ENCODE measurements around the gene TMEM43.
A peak's percentile ranks its signal among the peaks of the same experiment; 100 is the strongest.
"Not testable (repeated sequence)": the region's sequence is repeated elsewhere in the genome, so short reads cannot be mapped to it uniquely, and the experiment has no call there.

The TMEM43 gene, protein sequence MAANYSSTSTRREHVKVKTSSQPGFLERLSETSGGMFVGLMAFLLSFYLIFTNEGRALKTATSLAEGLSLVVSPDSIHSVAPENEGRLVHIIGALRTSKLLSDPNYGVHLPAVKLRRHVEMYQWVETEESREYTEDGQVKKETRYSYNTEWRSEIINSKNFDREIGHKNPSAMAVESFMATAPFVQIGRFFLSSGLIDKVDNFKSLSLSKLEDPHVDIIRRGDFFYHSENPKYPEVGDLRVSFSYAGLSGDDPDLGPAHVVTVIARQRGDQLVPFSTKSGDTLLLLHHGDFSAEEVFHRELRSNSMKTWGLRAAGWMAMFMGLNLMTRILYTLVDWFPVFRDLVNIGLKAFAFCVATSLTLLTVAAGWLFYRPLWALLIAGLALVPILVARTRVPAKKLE

DNA sequence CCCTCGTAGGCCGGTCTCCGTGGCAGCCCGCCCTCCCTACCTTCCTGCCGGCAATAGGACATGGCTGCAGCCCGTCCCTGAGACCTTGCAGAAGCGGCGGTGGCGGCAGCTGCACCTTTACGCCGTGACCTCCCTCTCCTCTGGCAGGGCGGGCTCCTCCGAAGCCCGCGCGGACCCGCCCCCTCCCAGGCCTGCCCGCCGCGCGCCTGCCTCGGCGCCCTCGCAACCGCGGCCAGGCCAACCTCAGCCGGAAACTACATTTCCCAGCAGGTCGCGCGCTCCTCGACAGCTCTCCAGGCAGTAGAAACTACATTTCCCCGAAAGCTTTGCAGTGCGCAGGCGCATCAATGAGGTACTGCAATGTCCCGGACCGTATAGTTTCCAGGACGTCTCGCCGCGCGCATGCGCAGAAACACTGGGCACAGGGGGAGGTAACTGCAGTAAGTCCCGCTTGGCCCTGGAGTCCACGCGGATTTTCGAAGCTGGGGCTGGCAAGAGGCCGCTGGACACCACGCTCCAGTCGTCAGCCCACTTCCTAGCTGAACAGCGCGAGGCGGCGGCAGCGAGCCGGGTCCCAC is at the start of gene TMEM43, which contains the start of gene CHCHD4:
Gene TMEM43, plus strand, starts transcription at position 438 of the 578 bp plus-strand sequence. CDS start 142 bp downstream, outside the sequence.
Gene CHCHD4, minus strand, starts transcription at position 256 of the 578 bp plus-strand sequence. Its CDS starts 194 bp downstream, at position 62.
- DNase-seq, result peak; percentile 61

DNA sequence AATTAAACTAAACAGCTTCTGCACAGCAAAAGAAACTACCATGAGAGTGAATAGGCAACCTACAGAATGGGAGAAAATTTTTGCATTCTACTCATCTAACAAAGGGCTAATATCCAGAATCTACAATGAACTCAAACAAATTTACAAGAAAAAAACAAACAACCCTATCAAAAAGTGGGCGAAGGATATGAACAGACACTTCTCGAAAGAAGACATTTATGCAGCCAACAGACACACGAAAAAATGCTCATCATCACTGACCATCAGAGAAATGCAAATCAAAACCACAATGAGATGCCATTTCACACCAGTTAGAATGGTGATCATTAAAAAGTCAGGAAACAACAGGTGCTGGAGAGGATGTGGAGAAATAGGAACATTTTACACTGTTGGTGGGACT is 49.6 kb upstream of the TMEM43 start:
- not testable (repeated sequence) for DNase-seq

DNA sequence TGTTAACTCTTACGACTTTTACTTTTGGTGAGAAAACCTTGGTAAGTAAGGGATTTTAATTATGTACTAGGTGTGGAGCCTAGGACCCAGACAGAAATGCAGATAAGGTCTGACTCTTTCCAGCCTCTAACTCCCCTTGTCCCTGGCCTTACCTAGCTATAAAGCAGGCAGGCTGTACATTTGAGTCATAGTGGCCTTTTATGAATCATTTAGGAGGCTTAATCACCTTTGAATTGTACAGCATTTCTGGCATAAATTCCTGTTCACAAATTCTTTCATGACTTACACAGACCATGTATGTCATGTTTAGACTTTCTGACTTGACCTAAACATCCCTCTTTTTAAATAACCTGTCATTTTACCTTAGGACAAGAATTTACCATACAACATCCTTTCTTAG is 47.5 kb upstream of the TMEM43 start:
- DNase-seq, result no peak

DNA sequence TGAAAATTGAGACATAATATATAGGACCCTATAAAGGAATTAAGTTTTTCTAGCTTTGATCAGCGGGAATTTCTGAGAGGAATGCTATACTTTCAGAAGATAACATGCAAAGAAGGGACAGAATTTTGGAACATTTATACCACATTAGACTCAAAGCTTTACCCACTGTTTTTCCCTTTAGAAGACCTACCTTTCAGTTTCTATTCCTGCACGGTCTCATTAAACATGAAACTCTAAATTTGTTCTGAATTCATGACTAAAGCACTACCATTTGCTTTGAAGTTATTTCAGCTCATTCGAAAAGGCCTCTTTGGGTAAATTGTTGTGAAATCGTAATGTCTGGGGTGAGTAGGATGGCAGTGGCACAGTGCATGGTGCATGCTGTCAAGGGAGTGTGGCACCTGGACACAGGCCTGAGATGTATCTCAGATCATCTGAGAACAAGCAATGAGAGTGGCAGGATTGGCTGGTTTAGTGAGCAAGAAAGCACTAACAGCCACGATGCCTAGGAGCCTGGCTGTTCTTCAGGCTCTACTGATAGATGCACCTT is 42.7 kb upstream of the TMEM43 start:
- DNase-seq, result no peak

DNA sequence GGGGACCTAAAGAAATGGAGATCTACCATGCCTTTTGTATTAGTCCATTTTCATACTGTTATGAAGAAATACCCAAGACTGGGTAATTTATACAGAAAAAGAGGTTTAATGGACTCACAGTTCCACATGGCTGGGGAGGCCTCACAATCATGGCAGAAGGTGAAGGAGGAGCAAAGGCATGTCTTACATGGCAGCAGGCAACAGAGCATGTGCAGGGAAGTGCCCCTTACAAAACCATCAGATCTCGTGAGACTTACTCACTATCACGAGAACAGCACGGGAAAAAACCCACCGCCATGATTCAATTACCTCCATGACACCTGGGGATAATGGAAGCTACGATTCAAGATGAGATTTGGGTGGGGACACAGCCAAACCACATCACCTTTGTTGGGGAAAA is 37.4 kb upstream of the TMEM43 start:
- not testable (repeated sequence) for DNase-seq

DNA sequence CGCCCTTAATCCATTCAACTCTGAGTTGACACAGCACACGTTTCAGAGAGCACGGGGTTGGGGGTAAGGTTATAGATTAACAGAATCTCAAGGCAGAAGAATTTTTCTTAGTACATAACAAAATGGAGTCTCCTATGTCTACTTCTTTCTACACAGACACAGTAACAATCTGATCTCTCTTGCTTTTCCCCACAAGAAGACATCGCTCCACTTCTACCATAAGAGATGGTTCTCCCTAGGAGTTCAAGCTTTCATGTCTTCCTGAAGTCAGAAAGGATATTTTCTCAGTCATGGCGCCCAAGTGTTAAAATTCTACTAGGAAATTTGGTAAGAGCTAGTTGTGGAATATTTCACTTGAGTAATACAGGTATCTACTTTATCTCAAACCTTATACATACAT is 32.9 kb upstream of the TMEM43 start:
- not testable (repeated sequence) for DNase-seq

DNA sequence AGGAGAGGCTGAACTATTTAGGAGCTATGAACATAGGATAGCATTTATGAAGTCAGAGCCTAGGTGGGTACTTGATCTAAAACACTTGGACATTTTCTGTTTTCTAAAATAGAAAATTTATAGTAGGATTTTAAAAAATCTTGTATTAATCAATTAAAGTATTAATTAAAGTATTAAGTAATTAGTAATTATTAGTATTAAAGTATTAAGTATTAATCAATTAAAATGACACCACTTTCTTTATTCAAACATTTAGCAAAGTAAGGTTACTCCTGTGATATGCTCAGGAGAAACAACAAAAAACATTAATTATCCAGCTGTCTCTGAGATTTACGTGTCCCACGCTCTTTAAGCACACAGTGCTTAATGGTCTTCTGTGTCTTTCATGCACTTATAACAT is 32.4 kb upstream of the TMEM43 start:
- DNase-seq, result no peak

DNA sequence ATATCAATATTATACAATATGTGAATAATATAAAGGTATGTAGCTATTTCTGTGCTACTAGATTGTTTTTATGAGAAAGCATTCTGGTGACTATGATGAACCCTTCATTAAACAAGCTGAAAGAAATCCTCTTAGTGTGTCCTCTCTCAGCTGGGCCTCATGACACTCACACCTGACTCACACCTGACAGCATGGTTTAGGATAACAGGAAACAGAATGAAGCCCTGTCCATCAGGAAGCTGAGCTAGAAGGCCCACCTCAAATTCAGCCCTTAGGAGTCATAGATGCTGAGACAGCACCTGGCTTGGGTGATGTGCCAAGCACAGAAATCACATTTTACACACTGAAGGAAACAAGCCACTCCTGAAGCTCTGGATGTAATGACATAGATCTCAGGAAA is 31.0 kb upstream of the TMEM43 start:
- no peak for DNase-seq

DNA sequence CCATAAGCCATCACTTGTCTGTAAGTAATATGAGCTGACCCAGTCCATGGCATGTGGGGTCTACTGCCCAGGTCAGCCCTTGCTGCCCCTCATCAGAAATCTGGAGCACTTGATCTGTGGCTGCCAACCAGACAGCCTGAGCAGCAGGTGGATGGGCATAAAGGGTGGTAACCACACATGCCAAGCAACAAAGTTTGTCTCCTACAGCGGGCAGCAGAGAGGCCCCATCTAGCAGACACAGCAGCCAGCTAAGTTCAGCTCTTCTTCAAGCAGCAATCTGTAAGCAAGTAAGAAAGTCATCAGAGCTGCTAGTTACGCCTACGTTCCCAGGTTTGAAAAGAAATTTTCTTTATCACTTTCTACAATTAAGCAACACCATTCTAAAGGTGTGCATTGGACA is 28.1 kb upstream of the TMEM43 start:
- no peak for DNase-seq

DNA sequence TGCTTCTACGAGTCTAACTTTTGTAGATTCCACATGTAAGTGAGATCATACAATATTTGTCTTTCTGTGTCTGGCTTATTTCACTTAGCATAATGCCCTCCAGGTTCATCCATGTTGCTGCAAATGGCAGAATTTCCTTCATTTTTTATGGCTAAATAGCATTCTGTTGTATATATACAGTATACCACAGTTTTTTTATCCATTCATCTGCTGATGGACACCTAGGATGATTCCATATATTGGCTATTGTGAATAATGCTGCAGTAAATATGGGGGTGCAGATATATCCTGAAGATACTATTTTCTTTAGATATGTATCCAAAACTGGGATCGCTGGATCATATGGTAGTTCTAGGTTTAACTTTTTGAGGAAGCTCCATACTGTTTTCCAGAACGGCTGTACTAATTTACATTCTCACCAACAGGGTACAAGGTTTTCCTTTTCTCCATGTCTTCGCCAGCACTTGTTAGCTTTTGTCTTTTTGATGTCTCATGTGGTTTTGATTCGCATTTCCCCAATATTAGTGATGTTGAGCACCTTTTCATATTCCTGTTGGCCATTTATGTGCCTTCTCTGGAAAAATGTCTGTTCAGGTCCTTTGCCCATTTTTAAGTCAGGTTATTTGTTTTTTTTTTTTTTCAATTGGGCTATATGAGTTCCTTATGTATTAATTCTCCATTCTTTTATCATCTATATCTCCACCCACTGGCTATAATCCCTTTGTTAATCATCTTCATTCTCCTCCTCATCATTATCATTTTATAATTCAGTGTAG is 27.0 kb upstream of the TMEM43 start:
- DNase-seq, result no peak

DNA sequence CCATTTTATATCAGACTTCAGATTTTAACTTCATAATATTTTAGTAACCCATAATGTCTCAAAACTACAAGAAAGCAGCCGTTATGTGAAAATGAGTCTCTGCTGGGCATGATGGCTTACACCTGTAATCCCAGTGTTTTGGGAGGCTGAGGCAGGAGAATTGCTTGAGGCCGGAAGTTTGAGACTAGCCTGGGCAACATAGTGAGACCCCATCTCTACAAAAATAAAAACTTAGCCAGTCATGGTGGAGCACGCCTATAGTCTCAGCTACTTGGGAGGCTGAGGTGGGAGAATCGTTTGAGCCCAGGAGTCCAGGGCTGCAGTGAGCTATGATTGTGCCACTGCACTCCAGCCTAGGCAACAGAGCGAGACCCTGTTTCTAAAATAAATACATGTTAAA is 15.0 kb upstream of the TMEM43 start:
- not testable (repeated sequence) for DNase-seq

DNA sequence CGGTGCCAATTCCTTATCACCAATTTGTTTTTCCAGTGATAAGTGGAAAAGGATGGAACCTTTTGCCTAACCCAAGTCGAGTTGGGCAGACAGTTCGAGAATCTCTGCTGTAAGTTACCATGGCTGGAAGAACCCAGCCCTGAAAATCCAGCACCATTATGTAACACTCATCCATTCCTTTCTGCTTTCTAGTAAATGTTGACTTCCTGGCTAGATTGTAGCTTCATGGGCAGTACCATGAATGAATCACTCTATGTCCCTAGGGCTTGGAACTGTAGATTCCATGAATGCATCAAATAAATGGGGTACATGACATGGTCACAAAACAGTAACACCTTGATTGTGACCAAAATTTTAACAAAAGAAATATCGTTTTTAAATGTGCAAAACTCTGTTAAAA is 14.2 kb upstream of the TMEM43 start:
- no peak for DNase-seq

DNA sequence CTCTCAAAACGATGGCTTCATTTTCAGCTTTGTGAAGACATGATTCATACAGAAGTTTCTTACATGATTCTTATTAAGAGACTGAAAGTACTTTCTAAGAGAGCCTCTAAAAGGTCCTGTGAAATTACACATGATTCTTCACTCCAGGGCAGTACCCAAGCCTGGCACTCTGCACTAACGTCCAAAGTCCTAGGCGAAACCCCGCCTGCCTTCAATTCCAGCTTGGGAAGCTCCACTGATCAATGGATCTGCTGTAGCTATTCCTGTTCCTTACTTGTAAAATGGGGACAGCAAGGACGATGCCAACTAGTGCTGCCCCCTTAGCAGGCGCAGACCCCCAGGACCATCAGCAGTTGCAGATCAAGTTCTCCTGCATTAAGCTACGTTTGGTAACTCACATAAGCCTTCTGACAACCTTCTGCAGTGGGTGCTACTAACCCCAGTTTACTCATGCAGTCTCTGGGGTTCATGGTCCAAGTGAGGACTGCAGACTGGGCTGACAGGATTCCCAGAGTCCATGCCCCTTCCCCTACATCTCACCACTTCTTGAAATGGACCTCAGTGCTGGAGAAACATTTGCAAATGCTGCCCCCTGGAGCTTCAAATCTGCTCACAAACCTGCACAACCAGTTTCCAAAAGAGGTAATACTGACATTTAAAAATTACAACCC is 10.8 kb upstream of the TMEM43 start:
- DNase-seq, result no peak

DNA sequence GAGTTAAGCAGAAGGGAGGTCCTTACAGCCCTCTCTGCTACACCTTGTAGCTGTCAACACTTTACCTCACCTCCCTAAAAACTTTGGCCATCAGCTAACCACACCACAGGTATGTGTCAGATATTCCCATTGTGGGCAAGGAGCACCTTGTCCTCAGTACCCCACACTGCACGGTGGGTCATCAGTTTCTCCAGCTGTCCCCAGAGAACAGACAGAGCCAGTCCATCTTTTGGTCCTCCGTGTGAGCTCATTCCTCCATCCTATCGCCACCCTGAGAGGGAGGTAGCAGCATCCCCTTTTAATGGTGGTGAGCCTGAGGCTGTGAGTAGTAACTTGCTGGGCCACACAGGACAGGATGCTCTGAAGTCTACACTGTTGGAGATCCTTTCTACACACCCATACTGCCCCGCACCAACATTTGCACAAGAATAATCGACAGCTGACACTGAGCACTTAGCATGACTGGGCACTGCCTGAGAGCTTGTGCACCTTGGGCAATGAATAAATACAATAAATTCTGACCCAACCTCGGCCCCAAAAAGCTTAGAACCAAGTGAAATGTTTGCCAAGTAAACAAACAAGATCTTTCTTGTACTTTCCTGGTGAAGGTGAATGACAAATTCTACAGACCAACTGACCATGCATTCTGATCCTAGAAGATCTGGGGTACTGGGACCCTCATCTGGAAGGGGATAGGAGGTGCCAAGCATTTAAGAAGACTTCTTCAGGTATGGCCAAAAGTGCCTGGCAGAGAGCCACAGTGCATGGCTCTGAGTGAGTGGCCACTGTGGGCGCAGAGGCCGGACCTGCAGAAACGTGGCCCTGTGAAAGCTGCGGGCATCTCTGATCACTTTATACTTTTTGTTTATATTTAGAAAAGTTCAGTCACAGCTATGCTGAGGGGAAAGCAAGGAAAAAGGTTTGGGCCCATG is 7.1 kb upstream of the TMEM43 start:
- no peak for DNase-seq

DNA sequence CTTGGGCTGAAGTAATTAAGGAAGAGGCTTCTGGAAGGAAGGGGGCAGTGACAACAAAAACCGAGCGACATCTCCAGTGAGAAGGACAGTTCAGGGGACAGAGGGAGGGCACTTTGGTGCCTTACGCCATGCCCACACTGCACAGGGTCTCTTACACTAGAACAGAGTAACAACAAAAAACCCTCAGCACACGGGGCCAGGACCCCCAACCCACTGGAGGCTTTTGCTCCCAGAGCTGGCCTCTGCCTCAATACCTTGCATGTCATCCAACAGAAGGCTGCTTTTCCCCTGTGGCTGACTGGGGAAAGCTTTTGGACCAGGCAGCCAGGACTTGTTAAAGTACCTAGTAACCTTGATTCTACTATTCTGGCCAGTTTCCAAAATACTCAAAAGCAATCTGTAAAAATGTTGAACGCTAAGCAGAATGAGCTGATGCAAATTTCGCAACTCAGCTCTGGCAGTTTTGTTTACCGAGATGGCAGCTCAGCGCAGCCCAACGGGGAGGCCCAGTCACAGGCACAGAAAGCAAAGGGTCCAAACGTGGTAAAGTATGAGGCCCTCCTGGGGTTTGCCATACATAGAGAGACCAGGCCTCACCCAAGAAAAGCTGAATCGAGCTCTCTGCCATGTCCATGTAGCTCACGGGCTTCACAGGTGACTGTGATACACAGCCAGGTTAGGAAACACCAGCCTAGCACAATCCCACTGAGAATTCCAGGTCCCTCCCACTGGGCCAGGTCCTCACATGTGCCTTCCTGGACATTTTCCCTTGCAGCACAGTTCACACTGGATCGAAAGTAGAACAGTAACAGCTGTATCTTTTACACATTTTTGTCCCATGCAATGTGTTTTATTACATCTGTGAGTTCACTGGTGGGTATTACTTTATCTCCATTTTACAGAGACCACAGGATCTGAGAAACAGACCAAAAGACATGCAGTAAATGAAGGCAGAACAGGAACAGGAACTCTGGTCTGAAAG is 6.2 kb upstream of the TMEM43 start:
- no peak for DNase-seq

DNA sequence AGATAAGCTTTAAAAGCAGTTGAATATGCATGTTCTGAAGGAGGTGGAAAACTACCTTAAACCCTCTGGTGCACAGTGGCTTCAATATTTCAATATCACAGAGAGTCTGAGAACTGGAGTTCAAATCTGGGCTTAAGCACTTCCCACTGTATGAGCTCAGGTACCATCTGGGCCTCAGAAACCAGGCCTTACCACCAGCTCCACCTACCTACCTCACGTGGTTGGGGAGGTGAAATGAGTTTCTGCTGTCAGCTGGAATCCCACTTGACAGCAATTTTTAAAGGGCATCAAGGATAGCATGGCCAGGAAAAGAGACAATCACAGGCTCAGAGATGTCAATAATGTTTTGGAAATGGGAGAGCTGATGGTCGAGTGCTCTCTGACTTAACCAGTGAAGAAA is 5.2 kb upstream of the TMEM43 start:
- DNase-seq, result no peak

DNA sequence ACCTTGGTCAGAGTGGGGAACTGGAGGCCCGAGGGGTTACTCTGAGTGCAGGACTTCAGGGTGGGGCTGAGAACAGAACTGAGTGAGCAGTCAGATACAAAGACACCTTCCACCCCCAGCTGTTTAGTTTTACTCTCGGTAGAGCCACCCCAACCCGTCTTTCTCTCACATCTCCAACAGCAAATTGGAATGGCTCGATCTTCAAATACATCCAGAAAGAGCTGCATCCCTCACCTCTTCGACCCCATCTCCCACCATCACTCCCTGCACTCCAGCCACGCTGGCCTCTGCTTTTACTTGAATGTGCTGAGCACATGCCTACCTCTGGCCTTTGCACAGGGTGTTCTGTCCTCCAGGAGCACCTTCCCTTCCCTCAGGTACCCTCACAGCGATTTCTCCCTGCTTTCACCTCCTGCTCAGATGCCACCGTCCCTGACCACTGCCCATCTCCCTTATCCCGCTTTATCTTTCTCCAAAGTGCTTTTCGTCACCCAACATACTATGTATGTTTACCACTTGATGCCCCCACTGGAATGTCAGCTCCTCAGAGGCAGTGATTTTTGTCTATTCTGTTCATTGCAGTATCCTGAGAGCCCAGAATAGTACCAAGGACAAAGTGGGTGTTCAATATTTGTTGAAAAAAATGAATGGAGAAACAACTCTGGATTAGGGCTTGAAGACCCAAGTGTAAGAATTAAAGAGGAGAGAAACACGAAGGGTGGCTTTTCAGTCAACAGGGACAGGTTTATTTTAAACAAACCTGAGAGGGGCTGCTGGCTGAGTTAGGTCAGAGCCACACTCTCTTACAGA is 4.5 kb upstream of the TMEM43 start:
- DNase-seq, result no peak

DNA sequence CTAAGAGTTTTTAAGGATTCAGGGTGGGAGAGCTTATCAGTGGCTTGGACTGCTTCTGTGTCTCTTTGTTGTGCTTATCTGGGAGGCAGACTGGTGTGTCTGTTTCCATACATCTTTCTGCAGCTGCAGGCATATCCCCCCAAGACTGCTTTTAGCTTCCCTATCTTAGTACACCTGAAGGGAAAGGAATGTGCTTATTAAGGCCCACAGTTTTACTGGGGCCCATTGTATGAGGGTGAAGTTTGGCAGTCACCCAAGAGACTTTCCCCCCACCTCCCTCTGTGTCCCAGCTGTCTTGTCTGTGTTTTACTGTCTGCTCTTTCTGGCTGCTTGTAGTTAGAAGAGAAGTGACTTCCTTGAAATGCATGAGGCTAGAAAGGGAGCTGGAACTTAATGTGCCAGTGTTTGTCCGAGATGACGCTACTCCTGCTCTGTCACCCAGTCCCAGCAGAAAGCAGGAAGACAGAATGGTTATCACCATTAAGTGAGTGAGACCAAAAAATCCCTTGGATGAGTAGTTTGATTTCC is 3.9 kb upstream of the TMEM43 start:
- not testable (repeated sequence) for DNase-seq

DNA sequence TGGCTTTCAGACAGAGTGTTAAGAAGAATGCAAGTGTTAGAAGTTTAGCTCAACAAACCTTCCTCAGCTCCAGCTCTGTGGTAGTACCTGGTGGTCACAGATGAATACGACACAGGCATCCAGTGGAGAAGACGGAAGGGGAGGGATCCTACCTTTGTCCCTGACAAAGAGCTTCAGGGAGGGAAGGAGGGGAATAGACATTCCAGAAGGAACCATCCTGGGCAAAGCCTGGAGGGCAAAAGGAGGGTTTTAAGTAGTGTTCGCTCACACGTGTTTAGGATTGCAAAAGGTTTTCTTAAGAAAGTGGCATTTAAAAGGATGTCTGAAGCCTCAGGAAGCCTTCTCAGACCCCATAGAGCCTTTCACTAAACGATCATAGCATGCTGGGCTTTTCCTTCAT is 3.0 kb upstream of the TMEM43 start:
- DNase-seq, result no peak
